Caki2 (cell line): Measurements from ENCODE around the gene MVB12B. TPM values are rescaled to one million over a fixed set of nuclear protein-coding genes. Genes with fewer than 3 reads are reported as not detected.

Source experiments
- DNase-seq: peaks from one replicate; pipeline ENCODE4 v3.0.0-alpha.2; 2015; ENCODE audit warnings: low read depth
- in situ Hi-C: cut with HindIII; loops from 2 replicates; pipeline ENCODE4 v1.10.0; 2016; ENCODE audit warnings: low sequenced_read_pairs, low pct_unique_long_range_greater_than_20kb, mixed read lengths
- total RNA-seq: library from RNA; depleted of rRNA; stranded (reverse); fragments of >200 nt; shearing (Covaris generic); gene quantifications from 2 replicates; pipeline ENCODE4 v1.2.3, GENCODE V29; 2014; ENCODE audit warnings: low replicate concordance

Gene MVB12B
- total RNA-seq, 1 experiment from 2014 or later, result 6.7 TPM

DNA sequence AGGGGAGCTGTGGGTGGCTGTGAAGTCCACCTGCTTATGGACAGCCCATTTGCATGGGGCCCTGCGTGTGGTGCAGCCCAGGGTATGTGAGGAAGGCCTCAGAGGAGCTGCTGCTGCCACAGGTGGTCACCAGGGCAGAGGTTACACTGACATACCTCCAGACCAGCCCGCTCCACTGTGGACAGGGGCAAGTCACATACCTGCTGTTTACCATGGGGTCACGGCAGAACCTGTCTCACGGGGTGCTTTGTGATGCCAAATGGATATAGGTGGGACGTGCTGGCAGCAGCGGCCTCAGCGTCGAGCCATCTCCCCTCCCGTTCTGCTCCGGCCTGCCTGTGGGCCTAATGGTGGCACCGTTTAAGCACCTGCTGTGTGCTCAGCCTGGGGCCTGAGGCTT lies 159.6 kb downstream of the MVB12B start:
- in situ Hi-C loops, result no loop called here
- DNase-seq, result no peak

DNA sequence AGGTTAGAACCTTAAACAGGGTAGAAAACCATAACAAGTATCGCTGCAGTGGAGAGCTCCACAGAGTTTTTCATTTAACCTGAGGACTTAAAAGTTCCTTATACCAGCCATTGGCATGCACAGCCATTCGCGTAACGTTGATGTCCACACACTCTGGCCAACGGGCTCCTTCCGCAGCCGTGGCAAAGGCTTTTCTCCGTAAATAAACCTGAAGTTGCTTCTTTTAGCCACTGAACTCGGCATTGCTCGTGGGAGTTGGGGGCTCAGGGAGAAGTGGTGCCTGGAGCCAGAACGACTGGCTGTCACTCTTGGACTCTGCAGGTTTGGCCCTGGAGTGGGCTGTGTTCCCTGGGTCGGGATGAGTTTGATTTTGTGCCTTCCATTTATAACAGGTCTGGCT lies 161.2 kb downstream of the MVB12B start:
- DNase-seq, result no peak
- in situ Hi-C loops, result no loop called here

DNA sequence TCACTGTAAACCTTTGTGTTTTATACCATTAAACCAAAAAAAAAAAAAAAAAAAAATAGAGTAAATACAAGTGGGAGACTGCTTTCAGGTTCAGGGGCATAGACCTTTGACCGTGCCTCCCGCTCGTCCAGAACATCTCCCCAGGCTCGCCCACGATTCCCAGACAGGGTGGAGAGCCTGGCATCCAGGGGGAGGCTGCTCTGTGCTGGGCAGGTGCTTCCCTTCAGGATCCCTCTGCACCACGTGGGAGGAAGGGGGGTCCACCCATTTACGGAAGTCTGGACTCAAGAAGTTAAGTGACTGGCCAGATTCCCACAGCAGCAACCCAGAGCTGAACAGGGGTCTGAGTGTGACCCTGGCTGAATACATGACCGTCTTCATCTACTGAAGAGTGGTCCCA lies 161.7 kb downstream of the MVB12B start:
- in situ Hi-C loops, result no loop called here
- DNase-seq, result no peak

DNA sequence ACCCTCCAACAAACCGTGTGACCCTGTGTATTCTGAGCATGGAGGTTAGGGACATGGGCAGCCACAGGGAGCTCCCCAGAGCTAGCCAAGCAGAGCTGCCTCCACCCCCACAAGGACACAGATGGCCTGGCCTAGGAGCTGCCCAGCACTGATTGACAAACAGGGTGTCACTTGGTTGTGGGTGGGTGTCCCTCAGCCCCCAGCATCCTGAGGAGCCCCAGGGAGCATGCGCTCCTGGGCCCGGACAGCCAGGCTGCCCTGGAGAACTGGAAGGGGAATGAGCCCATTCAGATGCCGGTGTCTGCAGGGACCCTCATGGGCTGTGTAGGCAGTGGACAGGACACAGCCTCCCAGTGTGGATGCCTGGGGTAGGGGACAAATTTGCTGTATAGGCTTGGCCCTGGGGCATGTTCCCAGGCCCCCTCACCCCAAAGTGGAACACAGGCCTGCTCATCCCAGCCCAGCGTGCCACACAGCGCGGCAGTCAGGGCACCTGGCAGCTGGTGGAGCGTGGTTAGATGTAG lies 162.3 kb downstream of the MVB12B start:
- in situ Hi-C loops, result no loop called here
- DNase-seq, result no peak

DNA sequence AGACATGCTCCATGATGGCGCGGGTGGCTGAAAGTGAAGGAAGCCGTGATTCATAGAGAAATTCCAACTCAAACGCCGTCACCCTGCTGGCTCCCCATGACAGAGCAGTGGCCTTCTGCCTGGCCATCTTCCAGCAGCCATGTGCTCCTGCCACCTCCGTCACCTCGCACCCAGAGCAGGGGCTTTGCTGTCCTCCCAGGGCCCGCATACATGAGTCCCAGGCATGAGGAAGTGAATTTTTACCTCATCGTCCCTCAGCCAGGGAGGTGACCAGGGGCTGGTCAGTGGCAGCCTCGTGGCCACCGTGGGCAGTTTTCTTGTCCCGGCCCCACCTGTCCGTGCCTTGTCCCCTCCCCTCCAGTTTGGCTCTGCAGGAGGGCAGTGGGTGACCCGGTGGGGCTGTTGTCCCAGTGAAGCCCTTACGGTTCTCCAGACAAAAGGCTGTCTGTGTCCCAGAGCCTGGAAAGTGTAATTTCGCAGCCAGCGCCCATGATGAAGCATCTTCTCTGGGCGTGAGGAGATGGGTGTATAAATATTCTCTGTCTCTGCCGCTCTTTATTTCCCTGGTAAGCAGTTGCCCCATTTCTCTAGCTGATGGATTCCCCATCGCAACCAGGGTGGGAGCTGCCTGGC lies 163.1 kb downstream of the MVB12B start:
- in situ Hi-C loops, result no loop called here

DNA sequence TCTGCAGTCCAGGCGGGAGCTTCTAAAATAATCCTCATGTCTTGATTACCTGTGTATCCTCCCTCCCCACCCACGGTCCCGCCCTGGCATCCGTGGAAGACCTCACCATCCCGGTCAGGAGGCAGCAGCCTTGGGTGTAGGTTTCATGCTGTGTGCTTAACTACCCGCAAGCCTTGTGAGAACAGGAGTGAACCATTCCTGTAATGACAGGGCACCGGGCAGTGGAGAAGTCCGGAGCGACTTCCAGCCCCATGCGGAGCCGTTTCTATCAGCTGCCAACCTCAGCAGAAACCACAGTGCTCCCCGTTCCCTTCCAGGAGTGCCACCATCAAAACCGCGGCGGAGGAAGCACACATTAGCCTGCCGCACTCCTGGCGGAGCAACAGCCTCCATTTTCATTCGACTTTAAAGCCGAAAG lies 163.6 kb downstream of the MVB12B start:
- no peak for DNase-seq
- in situ Hi-C loops, result no loop called here

More for the DNA sequence above, 163.1 kb downstream of the MVB12B start:
- no peak for DNase-seq

DNA sequence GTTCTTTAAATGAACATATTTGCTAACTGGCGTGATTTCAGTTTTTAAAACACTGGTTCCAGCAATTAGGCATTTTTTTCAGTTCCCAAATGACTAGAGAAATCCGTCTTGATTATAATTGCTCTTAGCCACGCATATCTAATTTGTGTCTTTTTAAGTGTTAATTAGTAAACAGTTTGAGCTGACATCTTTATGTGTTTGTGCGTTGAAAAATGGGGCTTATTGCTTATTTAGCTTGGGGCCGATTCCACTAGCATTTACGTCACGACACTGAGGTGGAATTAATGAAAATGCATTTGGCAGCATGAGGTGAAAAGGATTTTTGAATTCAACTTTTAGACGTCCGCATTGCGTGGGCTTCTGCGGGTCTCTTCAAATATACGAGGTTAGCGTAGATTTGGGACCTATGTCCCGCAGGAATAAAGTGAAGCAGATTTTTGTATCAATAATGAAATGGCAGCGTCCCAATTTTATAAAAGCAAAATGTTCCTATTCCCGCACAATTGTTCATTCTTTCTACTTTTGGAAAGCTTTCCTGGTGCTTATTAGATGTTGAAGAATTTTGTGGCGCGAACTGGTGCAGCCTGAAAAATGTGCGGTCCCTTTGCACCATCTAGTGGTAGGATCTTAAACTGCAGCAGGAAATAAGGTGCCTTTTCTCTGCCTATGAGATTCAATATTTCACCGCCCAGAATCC lies 164.4 kb downstream of the MVB12B start:
- DNase-seq, result peak; percentile 42
- in situ Hi-C loops, result no loop called here

DNA sequence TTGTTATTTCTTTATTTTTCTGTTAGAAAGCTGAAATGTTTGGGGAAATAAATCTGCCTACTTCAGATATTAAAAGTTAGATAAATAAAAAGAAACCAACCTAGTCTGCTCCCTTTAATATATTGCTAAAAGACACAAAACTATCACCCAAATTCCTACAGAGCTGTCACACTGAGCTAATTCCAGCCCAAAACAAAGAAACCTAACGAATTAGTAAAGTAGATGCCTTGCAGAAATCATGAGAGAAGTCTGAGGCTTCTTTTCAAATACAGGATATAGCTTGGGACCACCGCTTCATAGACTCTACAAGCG lies 164.9 kb downstream of the MVB12B start:
- in situ Hi-C loops, result no loop called here
- DNase-seq, result no peak

DNA sequence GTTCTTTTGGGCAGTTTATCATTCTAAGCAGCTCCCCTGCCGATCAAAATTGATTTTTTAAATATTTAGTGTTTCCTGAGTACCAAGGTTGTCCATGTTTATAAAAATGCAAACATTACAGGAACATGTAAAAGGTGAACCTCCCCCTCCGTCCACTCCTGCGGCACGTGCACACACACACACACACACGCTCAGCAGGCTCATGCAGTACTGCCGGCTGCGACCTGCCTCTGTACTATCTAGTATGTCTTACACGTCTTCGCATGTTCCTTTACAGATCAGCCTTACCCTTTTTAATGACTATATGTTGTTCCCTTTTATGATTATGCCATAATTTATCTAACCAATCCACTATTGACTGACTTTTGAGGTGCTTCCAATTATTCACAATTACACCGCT lies 165.3 kb downstream of the MVB12B start:
- in situ Hi-C loops, result no loop called here
- no peak for DNase-seq

DNA sequence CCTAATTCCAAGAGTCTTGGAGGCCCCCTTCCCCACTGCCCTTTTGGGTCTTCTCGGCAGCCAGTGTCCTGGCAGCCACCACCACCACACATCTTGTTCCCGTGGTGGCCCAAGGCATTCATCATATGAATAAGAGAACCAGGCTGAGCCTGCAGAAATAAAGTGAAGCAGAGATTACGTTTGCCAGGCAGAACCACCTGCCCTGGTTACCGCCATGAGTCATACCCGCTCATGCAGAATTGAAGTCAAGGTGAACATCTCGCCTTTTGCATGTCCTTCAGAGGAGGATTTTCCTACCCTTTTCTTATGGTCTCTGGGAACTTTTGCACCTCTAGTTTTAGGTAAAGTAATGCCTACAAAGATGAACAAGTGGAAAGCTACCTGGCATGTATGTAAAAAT lies 167.6 kb downstream of the MVB12B start:
- DNase-seq, result no peak
- in situ Hi-C loops, result no loop called here

DNA sequence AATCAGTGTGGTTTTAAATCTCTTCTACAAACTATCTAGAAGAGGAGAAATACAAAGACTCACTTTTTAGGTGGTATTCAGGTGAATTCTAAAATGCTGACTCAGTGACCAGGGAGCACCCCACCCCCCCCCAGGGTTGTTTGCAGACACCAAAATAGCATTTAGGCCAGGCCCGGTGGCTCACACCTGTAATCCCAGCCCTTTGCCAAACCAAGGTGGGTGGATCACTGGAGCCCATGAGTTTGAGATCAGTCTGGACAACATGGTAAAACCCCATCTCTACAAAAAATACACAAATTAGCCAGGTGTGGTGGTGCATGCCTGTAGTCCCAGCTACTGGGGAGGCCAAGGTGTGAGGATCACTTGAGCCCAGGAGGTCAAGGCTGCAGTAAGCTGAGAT lies 168.1 kb downstream of the MVB12B start:
- in situ Hi-C loops, result no loop called here
- no peak for DNase-seq

DNA sequence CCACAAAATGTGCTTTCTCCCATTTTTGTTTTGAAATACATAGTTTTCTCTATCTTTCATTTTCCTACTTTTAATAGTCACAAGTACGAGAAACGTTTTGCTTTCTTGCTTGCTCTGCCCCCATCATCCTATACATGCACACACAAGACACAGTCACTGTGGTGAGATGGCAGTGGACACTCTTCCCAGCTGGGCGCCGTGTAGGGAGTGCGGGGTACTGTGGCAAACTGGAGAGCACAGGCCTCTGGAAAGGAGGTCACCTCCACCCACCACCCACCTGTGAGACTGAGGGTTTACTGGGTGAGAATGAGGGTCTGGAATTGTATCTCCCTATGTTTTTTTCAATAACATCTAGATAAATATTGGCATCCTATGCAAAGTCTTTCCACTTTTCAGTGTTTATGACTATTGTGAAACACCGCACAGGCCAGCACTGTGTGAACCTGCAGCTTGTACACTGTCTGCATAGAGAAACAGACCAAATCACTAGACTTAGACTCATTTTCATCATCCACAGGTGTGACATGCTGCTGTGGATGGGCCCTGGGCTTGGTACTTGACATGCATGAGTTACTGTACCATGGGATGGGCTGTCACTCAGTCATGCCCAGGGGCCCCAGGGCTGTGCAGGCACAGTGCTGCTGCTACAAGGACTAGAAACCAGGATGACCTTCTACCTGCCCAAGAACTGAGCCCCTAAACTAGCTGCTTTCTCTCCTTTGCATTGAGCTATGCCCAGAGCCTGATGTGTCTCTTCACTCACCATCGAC lies 169.0 kb downstream of the MVB12B start:
- DNase-seq, result no peak
- in situ Hi-C loops, result no loop called here

DNA sequence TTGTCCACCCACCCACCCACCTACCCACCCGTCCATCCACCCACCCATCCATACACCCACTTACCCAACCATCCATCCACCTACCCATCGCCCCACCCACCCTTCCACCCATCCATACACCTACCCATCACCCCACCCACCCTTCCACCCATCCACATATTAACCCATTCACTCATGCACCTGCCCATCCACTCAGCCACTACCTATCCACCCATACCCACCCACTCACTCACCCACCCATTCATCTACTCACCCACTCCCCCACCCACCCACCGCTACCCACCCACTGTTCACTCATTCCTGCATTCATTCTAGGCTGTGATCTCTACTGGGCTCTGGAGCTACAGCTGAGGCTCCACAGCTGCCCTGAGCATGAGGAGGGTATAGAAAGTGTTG lies 169.6 kb downstream of the MVB12B start:
- no peak for DNase-seq
- in situ Hi-C loops, result no loop called here

DNA sequence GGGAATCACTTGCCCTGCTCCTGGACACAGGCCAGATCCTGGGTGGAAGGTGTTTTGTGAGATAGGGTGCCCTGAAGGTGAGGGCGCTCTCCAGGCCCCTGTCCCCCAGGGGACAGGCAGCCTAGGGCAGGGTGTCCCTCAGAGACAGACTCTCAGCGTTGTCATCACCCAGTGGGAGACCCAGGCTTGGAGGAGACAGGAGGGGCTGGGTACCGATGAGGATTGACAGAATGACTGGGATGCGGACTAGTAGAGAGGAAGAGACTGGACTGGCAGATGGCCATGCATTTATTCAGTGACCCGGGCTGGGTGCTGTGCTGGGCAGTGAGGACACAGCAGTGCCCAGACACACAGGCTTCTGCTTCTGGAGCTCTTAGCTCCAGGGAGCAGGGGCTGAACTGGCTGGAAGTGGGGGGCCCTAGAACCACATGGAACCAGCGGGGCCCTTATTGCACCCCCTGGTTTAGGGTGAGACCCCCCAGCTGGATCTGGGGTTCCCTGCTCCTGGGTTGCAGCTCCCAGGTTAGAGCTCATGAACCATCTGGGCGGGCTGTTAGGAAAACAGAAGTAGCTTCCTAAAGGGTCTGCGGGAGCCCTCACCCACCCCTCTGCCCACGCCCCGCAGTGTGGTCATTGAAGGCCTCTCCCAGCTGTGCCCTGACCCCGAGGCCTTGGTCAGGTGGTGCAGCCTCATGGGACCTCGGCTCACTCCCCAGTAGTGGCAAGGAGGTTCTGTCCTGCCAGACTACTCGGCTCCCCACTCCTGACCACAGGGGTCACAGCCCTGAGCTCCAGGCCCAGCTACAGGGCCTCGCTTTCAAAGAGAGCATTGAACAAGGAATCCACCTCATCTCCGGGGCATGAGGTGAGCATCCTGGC lies 170.4 kb downstream of the MVB12B start:
- DNase-seq, result no peak
- in situ Hi-C loops, result no loop called here

DNA sequence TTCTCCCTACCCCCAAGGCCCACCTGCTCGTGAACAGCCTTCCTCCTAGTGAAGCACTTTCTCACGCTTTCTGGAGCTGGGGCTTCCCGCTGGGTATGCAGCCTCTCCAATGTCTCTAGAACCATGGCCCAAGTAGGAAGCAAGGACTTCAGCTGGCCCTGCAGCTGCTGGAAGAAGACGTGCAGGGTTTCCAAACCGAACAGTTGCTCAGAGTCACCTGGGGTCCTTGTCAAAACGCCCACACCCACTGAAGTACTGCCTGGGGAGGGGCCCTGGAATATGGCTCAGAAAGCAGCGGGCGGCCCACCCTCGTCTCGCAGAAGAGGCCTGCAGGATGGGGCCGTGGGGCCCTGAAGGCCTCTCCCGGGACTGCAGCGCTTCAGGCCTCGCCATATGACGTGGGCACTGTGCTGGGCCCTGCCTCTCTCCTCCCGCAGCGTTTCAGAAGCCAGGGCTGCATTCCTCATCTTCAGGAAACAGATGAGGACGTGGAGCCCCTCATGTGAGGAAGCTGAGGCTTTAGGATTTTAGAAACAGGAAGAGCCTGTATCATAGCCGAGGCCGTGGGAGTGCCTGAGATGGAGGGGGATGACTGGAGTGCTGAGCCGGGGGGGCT lies 171.1 kb downstream of the MVB12B start:
- in situ Hi-C loops, result no loop called here
- no peak for DNase-seq

DNA sequence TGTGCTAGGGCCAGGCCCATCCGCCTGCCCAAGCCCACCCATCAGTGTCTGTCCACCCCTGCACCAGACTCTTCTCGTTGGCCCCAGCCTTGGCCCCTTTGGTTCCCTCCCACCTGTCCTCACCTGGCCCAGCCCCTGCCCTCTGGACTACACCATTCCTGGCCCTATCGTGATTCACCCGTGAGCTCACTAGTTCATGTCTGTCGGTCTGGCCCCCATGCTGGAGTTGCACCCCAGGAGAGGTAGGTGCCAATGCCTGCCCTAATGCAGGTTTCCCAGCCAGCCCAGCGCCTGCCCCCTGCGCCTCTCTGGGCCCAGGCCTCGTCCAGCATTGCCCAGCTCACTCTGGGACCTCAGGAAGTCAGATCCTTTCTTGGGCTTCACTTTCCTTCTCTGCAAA lies 171.7 kb downstream of the MVB12B start:
- no peak for DNase-seq
- in situ Hi-C loops, result no loop called here

DNA sequence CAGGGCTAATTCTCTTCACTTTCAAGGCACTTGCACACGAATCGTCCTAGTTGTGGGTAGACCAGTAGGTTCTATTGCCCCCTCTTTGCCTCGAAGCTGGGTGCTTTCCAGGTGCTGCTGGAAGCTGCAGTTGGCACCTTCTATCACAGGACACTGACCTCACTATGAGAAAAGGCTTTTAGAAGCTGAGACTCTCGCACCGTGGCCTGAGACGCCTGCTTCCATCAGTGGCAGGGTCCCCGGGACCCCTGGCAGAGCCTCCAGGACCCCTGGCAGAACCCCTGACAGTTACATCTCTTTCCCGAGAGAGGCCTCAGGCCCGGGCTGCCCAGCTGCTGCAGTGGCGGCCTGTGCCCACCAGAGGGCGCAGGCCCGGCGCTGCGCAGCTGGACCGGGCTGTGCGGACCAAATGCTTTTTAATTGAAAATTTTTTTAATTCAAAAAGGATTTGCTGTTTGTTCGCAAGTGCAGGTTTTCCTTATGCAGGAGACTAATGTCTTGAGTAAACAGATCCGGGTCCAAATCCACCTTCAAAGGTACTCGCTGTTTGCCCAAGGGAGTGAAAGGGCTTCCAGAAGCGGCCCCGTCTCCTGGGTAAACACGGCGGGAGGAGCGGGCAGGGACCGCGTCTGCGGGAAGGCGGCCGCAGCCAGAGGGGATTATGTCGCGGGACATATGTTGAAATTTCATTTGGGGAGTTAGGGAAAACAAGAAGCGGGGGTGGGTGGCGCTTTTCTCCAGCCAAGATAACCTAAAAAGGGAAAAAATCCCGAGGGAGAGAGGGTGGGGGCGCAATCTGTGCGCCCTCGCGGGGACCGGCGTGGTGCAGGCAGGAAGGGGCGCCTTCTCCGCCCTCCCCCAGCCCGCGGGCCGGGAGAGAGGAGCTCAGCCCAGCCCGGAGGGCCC lies 172.6 kb downstream of the MVB12B start:
- peak; percentile 23 for DNase-seq
- in situ Hi-C loops, result no loop called here
